ENCODE data around the gene ANKLE2. TPM values are rescaled to one million over a fixed set of nuclear protein-coding genes. Genes with fewer than 3 reads are reported as not detected.
A peak's percentile ranks its signal among the peaks of the same experiment; 100 is the strongest.
"Not testable (repeated sequence)": the region's sequence is repeated elsewhere in the genome, so short reads cannot be mapped to it uniquely, and the experiment has no call there.

ANKLE2 gene
- total and polyA plus RNA-seq, 5 donors from 2014 or later: 20.5 to 91.6 (median 25.8) TPM

DNA sequence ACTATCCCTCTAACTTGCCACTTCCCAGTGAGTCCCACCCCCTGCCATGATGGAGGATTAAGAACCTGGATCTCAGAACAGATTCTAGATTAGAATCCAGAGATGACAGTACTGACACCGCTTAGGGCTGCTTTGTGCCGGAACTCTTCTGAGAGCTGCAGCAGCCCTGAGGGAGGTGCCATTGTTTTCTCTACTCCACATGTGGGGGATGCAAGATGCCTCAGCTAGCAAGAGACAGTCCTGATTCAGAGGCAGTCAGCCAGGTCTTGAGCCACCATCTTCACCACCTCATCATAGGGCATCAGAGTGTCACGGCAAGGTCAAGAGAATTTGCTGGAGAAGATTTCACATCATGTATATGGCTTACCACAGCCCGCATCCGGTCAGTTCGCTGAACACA is 54.4 kb downstream of the ANKLE2 start:
- Mint-ChIP-seq H3K9me3 (peaks cover 0 to 17% (median 2%) of the 10 kb centered on the region in 7 donors), H3K4me3 (peak overlapping the region; percentile 1 to 59 (median 40)), H3K4me1 (peaks cover 4 to 15% (median 9%) of the 10 kb centered on the region in 4 donors), H3K27me3 (no peaks in the 10 kb centered on the region), H3K27ac (peak overlapping the region in 1 of 3 donors; percentile 77), H3K36me3 (no peaks in the 10 kb centered on the region)
- Histone ChIP-seq H3K9me3 (ENCODE audit: control insufficient read depth in 2 of 2, low read length in 2 of 2) (peaks cover 0 to 5% of the 10 kb centered on the region in 2 experiments), H3K27me3 (ENCODE audit: control insufficient read depth, insufficient read depth, low read length) (no peaks in the 10 kb centered on the region), H3K4me1 (ENCODE audit: control insufficient read depth, insufficient read depth, low read length, poor library complexity, severe bottlenecking) (peaks cover 18% of the 10 kb centered on the region), H3K4me3 (ENCODE audit: low read depth, low read length) (no peak overlapping the region), H3K36me3 (ENCODE audit: control insufficient read depth, insufficient read depth, low read length) (no peaks in the 10 kb centered on the region), H3K27ac (ENCODE audit: insufficient read depth, low read length, poor library complexity, severe bottlenecking) (no peak overlapping the region)
- DNase-seq (no peak), ATAC-seq (ENCODE audit: low read depth in 2 of 2) (no peak)

GRCh38 chr12:132703641-132704040 is 58.0 kb downstream of the ANKLE2 start:
- Histone ChIP-seq H3K4me1 (ENCODE audit: control insufficient read depth, insufficient read depth, low read length, poor library complexity, severe bottlenecking) (no peaks in the 10 kb centered on the region), H3K9me3 (ENCODE audit: control insufficient read depth in 2 of 2, low read length in 2 of 2) (peaks cover 0 to 5% of the 10 kb centered on the region in 2 experiments), H3K27me3 (ENCODE audit: control insufficient read depth, insufficient read depth, low read length) (no peaks in the 10 kb centered on the region), H3K27ac (ENCODE audit: insufficient read depth, low read length, poor library complexity, severe bottlenecking) (no peak overlapping the region), H3K36me3 (ENCODE audit: control insufficient read depth, insufficient read depth, low read length) (no peaks in the 10 kb centered on the region), H3K4me3 (ENCODE audit: low read depth, low read length) (no peak overlapping the region)
- Mint-ChIP-seq H3K27me3 (no peaks in the 10 kb centered on the region), H3K4me3 (no peak overlapping the region), H3K27ac (no peak overlapping the region), H3K4me1 (peaks cover 0 to 9% (median 1%) of the 10 kb centered on the region in 4 donors), H3K36me3 (peaks cover 5% of the 10 kb centered on the region), H3K9me3 (peaks cover 0 to 15% (median 2%) of the 10 kb centered on the region in 7 donors)
- ATAC-seq (ENCODE audit: low read depth in 2 of 2) (no peak), DNase-seq (no peak)

DNA sequence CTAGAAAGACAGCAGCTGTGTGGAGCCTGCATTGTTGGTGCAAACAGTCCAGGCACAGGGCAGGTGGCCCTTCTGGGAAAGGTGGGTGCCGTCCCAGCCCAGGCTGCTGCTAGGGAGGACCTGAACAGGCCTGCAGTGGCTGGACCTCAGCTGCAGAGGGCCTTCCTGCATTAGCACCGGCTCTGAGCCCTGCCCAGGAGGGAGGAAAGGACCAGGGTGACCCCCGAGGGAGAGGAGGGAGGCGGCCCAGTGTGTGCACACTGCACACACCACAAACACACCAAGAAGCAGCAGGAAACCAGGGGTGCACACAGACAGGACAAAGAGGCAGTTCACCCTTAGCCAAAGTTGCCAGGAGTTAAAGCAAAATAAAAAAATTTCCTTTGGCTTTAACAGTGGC is 59.0 kb downstream of the ANKLE2 start:
- no peak overlapping the region for H3K27ac ChIP-seq (ENCODE audit: insufficient read depth, low read length, poor library complexity, severe bottlenecking)
- H3K4me1 Mint-ChIP-seq: peaks cover 0 to 9% (median 1%) of the 10 kb centered on the region in 4 donors
- H3K4me3 Mint-ChIP-seq: no peak overlapping the region
- H3K27me3 Mint-ChIP-seq: no peaks in the 10 kb centered on the region
- no peak overlapping the region for H3K4me3 ChIP-seq (ENCODE audit: low read depth, low read length)
- H3K4me1 ChIP-seq (ENCODE audit: control insufficient read depth, insufficient read depth, low read length, poor library complexity, severe bottlenecking): no peaks in the 10 kb centered on the region
- no peaks in the 10 kb centered on the region for H3K27me3 ChIP-seq (ENCODE audit: control insufficient read depth, insufficient read depth, low read length)
- DNase-seq (no peak), ATAC-seq (ENCODE audit: low read depth in 2 of 2) (no peak)
- H3K36me3 ChIP-seq (ENCODE audit: control insufficient read depth, insufficient read depth, low read length): peaks cover 2% of the 10 kb centered on the region
- H3K36me3 Mint-ChIP-seq: peaks cover 8% of the 10 kb centered on the region
- peaks cover 0 to 6% (median 0%) of the 10 kb centered on the region in 7 donors for H3K9me3 Mint-ChIP-seq
- H3K9me3 ChIP-seq (ENCODE audit: control insufficient read depth in 2 of 2, low read length in 2 of 2): peaks cover 0 to 5% of the 10 kb centered on the region in 2 experiments
- H3K27ac Mint-ChIP-seq: peak overlapping the region in 1 of 3 donors; percentile 9

- H3K4me3 Mint-ChIP-seq: no peak overlapping the region
These were observed 61.3 kb downstream of the ANKLE2 start for GRCh38 chr12:132700212-132700822.

GRCh38 chr12:132698341-132698740 is 63.3 kb downstream of the ANKLE2 start:
- peaks cover 0 to 4% (median 1%) of the 10 kb centered on the region in 4 donors for H3K4me1 Mint-ChIP-seq
- ATAC-seq (ENCODE audit: low read depth in 2 of 2) (no peak), DNase-seq (no peak)
- H3K36me3 Mint-ChIP-seq: peaks cover 17% of the 10 kb centered on the region
- peaks cover 0 to 1% (median 0%) of the 10 kb centered on the region in 7 donors for H3K9me3 Mint-ChIP-seq
- no peak overlapping the region for H3K4me3 Mint-ChIP-seq
- Histone ChIP-seq H3K4me1 (ENCODE audit: control insufficient read depth, insufficient read depth, low read length, poor library complexity, severe bottlenecking) (no peaks in the 10 kb centered on the region), H3K9me3 (ENCODE audit: control insufficient read depth in 2 of 2, low read length in 2 of 2) (no peaks in the 10 kb centered on the region), H3K36me3 (ENCODE audit: control insufficient read depth, insufficient read depth, low read length) (peaks cover 8% of the 10 kb centered on the region), H3K27me3 (ENCODE audit: control insufficient read depth, insufficient read depth, low read length) (no peaks in the 10 kb centered on the region), H3K27ac (ENCODE audit: insufficient read depth, low read length, poor library complexity, severe bottlenecking) (no peak overlapping the region), H3K4me3 (ENCODE audit: low read depth, low read length) (no peak overlapping the region)
- H3K27me3 Mint-ChIP-seq: no peaks in the 10 kb centered on the region
- H3K27ac Mint-ChIP-seq: no peak overlapping the region

More at GRCh38 chr12:132700212-132700822, 61.3 kb downstream of the ANKLE2 start:
- Mint-ChIP-seq H3K9me3 (peaks cover 0 to 1% (median 0%) of the 10 kb centered on the region in 7 donors), H3K4me1 (peaks cover 0 to 4% (median 1%) of the 10 kb centered on the region in 4 donors), H3K36me3 (peaks cover 16% of the 10 kb centered on the region), H3K27ac (no peak overlapping the region), H3K27me3 (no peaks in the 10 kb centered on the region)
- Histone ChIP-seq H3K27ac (ENCODE audit: insufficient read depth, low read length, poor library complexity, severe bottlenecking) (no peak overlapping the region), H3K36me3 (ENCODE audit: control insufficient read depth, insufficient read depth, low read length) (peaks cover 8% of the 10 kb centered on the region), H3K4me3 (ENCODE audit: low read depth, low read length) (no peak overlapping the region), H3K9me3 (ENCODE audit: control insufficient read depth in 2 of 2, low read length in 2 of 2) (no peaks in the 10 kb centered on the region), H3K27me3 (ENCODE audit: control insufficient read depth, insufficient read depth, low read length) (no peaks in the 10 kb centered on the region), H3K4me1 (ENCODE audit: control insufficient read depth, insufficient read depth, low read length, poor library complexity, severe bottlenecking) (no peaks in the 10 kb centered on the region)
- DNase-seq (no peak), ATAC-seq (ENCODE audit: low read depth in 2 of 2) (no peak)

GRCh38 chr12:132695431-132695830 is 66.2 kb downstream of the ANKLE2 start:
- Mint-ChIP-seq H3K27me3 (no peaks in the 10 kb centered on the region), H3K9me3 (peaks cover 0 to 1% (median 0%) of the 10 kb centered on the region in 7 donors), H3K4me1 (peaks cover 0 to 2% (median 1%) of the 10 kb centered on the region in 4 donors), H3K27ac (peak overlapping the region in 1 of 3 donors; percentile 59), H3K4me3 (peak overlapping the region in 1 of 4 donors; percentile 43), H3K36me3 (peaks cover 16% of the 10 kb centered on the region)
- Histone ChIP-seq H3K4me3 (ENCODE audit: low read depth, low read length) (no peak overlapping the region), H3K9me3 (ENCODE audit: control insufficient read depth in 2 of 2, low read length in 2 of 2) (no peaks in the 10 kb centered on the region), H3K27me3 (ENCODE audit: control insufficient read depth, insufficient read depth, low read length) (no peaks in the 10 kb centered on the region), H3K27ac (ENCODE audit: insufficient read depth, low read length, poor library complexity, severe bottlenecking) (no peak overlapping the region), H3K36me3 (ENCODE audit: control insufficient read depth, insufficient read depth, low read length) (peaks cover 8% of the 10 kb centered on the region), H3K4me1 (ENCODE audit: control insufficient read depth, insufficient read depth, low read length, poor library complexity, severe bottlenecking) (no peaks in the 10 kb centered on the region)
- ATAC-seq (ENCODE audit: low read depth in 2 of 2): no peak
- no peak for DNase-seq

DNA sequence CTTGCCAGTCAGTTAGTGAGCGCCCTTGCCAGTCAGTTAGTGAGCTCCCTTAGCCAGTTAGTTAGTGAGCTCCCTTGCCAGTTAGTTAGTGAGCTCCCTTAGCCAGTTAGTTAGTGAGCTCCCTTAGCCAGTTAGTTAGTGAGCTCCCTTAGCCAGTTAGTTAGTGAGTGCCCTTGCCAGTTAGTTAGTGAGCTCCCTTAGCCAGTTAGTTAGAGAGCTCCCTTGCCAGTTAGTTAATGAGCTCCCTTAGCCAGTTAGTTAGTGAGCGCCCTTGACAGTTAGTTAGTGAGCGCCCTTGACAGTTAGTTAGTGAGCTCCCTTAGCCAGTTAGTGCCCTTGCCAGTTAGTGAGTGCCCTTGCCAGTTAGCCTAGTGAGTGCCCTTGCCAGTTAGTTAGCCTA is 66.7 kb downstream of the ANKLE2 start:
- not testable (repeated sequence) for H3K4me3 ChIP-seq (ENCODE audit: low read depth, low read length); H3K4me1 Mint-ChIP-seq; H3K36me3 ChIP-seq (ENCODE audit: control insufficient read depth, insufficient read depth, low read length); H3K27ac ChIP-seq (ENCODE audit: insufficient read depth, low read length, poor library complexity, severe bottlenecking); H3K9me3 Mint-ChIP-seq; DNase-seq; ATAC-seq (ENCODE audit: low read depth in 2 of 2); H3K4me1 ChIP-seq (ENCODE audit: control insufficient read depth, insufficient read depth, low read length, poor library complexity, severe bottlenecking); H3K27me3 ChIP-seq (ENCODE audit: control insufficient read depth, insufficient read depth, low read length); H3K27me3 Mint-ChIP-seq; H3K9me3 ChIP-seq (ENCODE audit: control insufficient read depth in 2 of 2, low read length in 2 of 2)
- peak overlapping the region in 1 of 4 donors; percentile 43 for H3K4me3 Mint-ChIP-seq
- H3K27ac Mint-ChIP-seq: peak overlapping the region in 1 of 3 donors; percentile 59
- peaks cover 12% of the 10 kb centered on the region for H3K36me3 Mint-ChIP-seq

DNA sequence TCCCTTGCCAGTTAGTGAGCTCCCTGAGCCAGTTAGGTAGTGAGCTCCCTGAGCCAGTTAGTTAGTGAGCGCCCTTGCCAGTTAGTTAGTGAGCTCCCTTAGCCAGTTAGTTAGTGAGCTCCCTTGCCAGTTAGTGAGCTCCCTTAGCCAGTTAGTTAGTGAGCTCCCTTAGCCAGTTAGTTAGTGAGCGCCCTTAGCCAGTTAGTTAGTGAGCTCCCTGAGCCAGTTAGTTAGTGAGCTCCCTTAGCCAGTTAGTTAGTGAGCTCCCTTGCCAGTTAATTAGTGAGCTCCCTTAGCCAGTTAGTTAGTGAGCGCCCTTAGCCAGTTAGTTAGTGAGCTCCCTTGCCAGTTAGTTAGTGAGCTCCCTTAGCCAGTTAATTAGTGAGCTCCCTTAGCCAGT is 69.6 kb downstream of the ANKLE2 start:
- H3K27me3 Mint-ChIP-seq; H3K4me1 ChIP-seq (ENCODE audit: control insufficient read depth, insufficient read depth, low read length, poor library complexity, severe bottlenecking); DNase-seq; H3K27me3 ChIP-seq (ENCODE audit: control insufficient read depth, insufficient read depth, low read length); H3K36me3 ChIP-seq (ENCODE audit: control insufficient read depth, insufficient read depth, low read length); H3K4me3 ChIP-seq (ENCODE audit: low read depth, low read length); H3K27ac ChIP-seq (ENCODE audit: insufficient read depth, low read length, poor library complexity, severe bottlenecking); H3K36me3 Mint-ChIP-seq; ATAC-seq (ENCODE audit: low read depth in 2 of 2); H3K9me3 ChIP-seq (ENCODE audit: control insufficient read depth in 2 of 2, low read length in 2 of 2); H3K4me3 Mint-ChIP-seq; H3K9me3 Mint-ChIP-seq; H3K27ac Mint-ChIP-seq: not testable (repeated sequence)
- H3K4me1 Mint-ChIP-seq: peaks cover 0 to 14% (median 8%) of the 10 kb centered on the region in 4 donors

All from CD4-positive, CD25-positive, alpha-beta regulatory T cell (primary cell).